H1 (cell line): Measurements from ENCODE around the gene DEPP1. TPM values are rescaled to one million over a fixed set of nuclear protein-coding genes. Genes with fewer than 3 reads are reported as not detected.

Experiments
- CHD1 ChIP-seq: IDR thresholded peaks from 2 replicates; pipeline ENCODE4 v1.6.1; 2012; ENCODE audit warnings: low read depth, low read length, improper control_type of control experiment
- CTCF ChIP-seq, 3 experiments: IDR thresholded peaks; 1 replicate in 2 of 3; 2 replicates in 1 of 3; pipeline versions ENCODE4 v1.5.1 to v1.6.1; 2011; ENCODE audit warnings: low read length in 3 of 3, mild to moderate bottlenecking in 3 of 3, inconsistent platforms in 2 of 3, low read depth in 1 of 3, moderate library complexity in 1 of 3; ENCODE audit not compliant: insufficient read depth in 1 of 3; ENCODE audit errors: control extremely low read depth in 1 of 3
- FOSL1 ChIP-seq: IDR thresholded peaks from 2 replicates; pipeline ENCODE4 v1.6.1; 2011; ENCODE audit warnings: mild to moderate bottlenecking, low read depth, low read length, moderate library complexity; ENCODE audit not compliant: insufficient read depth
- POLR2AphosphoS5 ChIP-seq: IDR thresholded peaks from 2 replicates; pipeline ENCODE4 v1.6.1; 2011; ENCODE audit warnings: low read depth, low read length
- SIN3A ChIP-seq, 2 experiments: IDR thresholded peaks in 1 of 2; conservative IDR thresholded peaks in 1 of 2; 2 replicates each; pipeline ENCODE4 v1.6.1; 2011 to 2012; ENCODE audit warnings: low read length in 2 of 2, improper control_type of control experiment in 1 of 2, low read depth in 1 of 2, mild to moderate bottlenecking in 1 of 2
- TAF1 ChIP-seq: IDR thresholded peaks from 2 replicates; pipeline ENCODE4 v1.6.1; 2011; ENCODE audit warnings: mild to moderate bottlenecking, low read depth, low read length
- polyA plus RNA-seq, 7 experiments: library from polyadenylated mRNA; depleted of rRNA in 3 of 7; stranded (reverse) in 5 of 7; unstranded in 2 of 7; fragments of >200 nt in 5 of 7; fragments of 200-250 nt in 2 of 7; gene quantifications; 1 replicate in 5 of 7; 2 replicates in 1 of 7; 4 replicates in 1 of 7; pipeline versions ENCODE4 v1.2.1 to v1.2.3, GENCODE V29; 2011 to 2013; ENCODE audit warnings: missing spikeins in 2 of 7, mixed read lengths in 2 of 7
- total RNA-seq: library from RNA; stranded (reverse); fragmentation: NEBNext Ultra II Directional; extraction: Animal tissue kit (Norgen Biotek cat#: 25700); gene quantifications from 2 replicates; pipeline ENCODE4 v1.2.1, GENCODE V29; 2021
- TF ChIP-seq, protein P1 (sequence below): IDR thresholded peaks from 2 replicates; pipeline ENCODE4 v1.6.1; 2011; ENCODE audit warnings: low read length, improper control_type of control experiment

DEPP1 gene
- total and polyA plus RNA-seq, 2 of the 8 experiments (the other 6 are each of a cell fraction or from before 2014, with no cell fraction given) = 0.67 to 4.5 TPM

- TF ChIP-seq CTCF (IDR thresholded peaks at IDR 0.05; ENCODE audit: control extremely low read depth in 1 of 3, insufficient read depth in 1 of 3, low read depth in 1 of 3, low read length in 3 of 3) (peak in 1 of 3 experiments; percentile 11; a peak in 1 of 4 replicates), FOSL1 (no peak), CHD1 (no peak), POLR2AphosphoS5 (peak; percentile 53; the same call in 1 of the 2 replicates), SIN3A (conservative IDR thresholded peaks at IDR 0.05 in 1 of 2, IDR thresholded peaks at IDR 0.05 in 1 of 2; ENCODE audit: low read depth in 1 of 2, low read length in 2 of 2) (peak; percentile 23 to 79; a peak in 1 of 4 replicates), TAF1 (peak; percentile 45; the same call in 1 of the 2 replicates)
- TF ChIP-seq, protein P1, sequence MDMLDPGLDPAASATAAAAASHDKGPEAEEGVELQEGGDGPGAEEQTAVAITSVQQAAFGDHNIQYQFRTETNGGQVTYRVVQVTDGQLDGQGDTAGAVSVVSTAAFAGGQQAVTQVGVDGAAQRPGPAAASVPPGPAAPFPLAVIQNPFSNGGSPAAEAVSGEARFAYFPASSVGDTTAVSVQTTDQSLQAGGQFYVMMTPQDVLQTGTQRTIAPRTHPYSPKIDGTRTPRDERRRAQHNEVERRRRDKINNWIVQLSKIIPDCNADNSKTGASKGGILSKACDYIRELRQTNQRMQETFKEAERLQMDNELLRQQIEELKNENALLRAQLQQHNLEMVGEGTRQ = peak; percentile 16; the same call in 1 of the 2 replicates
Measured at GRCh38 chr10:44978570-44979280, at the start of gene DEPP1 (continued).
